Measurements from ENCODE around the gene ITGA11.

Gene ITGA11

GRCh38 chr15:68378595-68378994 is 53.4 kb downstream of the ITGA11 start:
- Mint-ChIP-seq H3K4me1 (ENCODE audit: low read depth) (peaks cover 11% of the 10 kb centered on the region), H3K4me3 (no peak overlapping the region), H3K27ac (no peak overlapping the region), H3K36me3 (ENCODE audit: low read depth) (no peaks in the 10 kb centered on the region), H3K9me3 (peaks cover 5% of the 10 kb centered on the region), H3K27me3 (ENCODE audit: low read depth) (peaks cover 2% of the 10 kb centered on the region)

GRCh38 chr15:68377766-68378165 is 54.2 kb downstream of the ITGA11 start:
- no peak overlapping the region for H3K4me3 Mint-ChIP-seq
- H3K27ac Mint-ChIP-seq = no peak overlapping the region
- H3K4me1 Mint-ChIP-seq (ENCODE audit: low read depth) = peaks cover 11% of the 10 kb centered on the region

GRCh38 chr15:68376447-68377060 is 55.4 kb downstream of the ITGA11 start:
- Mint-ChIP-seq H3K9me3 (no peaks in the 10 kb centered on the region), H3K27me3 (ENCODE audit: low read depth) (no peaks in the 10 kb centered on the region), H3K36me3 (ENCODE audit: low read depth) (no peaks in the 10 kb centered on the region), H3K4me1 (ENCODE audit: low read depth) (peaks cover 11% of the 10 kb centered on the region), H3K27ac (no peak overlapping the region), H3K4me3 (no peak overlapping the region)

More at GRCh38 chr15:68377766-68378165, 54.2 kb downstream of the ITGA11 start:
- peaks cover 3% of the 10 kb centered on the region for H3K9me3 Mint-ChIP-seq
- H3K27me3 Mint-ChIP-seq (ENCODE audit: low read depth) = no peaks in the 10 kb centered on the region
- no peaks in the 10 kb centered on the region for H3K36me3 Mint-ChIP-seq (ENCODE audit: low read depth)

- H3K27me3 Mint-ChIP-seq (ENCODE audit: low read depth) = no peaks in the 10 kb centered on the region
- no peak overlapping the region for H3K27ac Mint-ChIP-seq
- no peak overlapping the region for H3K4me3 Mint-ChIP-seq
Observed at GRCh38 chr15:68375716-68376220, 56.2 kb downstream of the ITGA11 start.

GRCh38 chr15:68375191-68375631 is 56.8 kb downstream of the ITGA11 start:
- Mint-ChIP-seq H3K27me3 (ENCODE audit: low read depth) (no peaks in the 10 kb centered on the region), H3K4me1 (ENCODE audit: low read depth) (peaks cover 11% of the 10 kb centered on the region), H3K27ac (no peak overlapping the region), H3K9me3 (no peaks in the 10 kb centered on the region), H3K36me3 (ENCODE audit: low read depth) (no peaks in the 10 kb centered on the region), H3K4me3 (no peak overlapping the region)

More at GRCh38 chr15:68375716-68376220, 56.2 kb downstream of the ITGA11 start:
- Mint-ChIP-seq H3K4me1 (ENCODE audit: low read depth) (peaks cover 11% of the 10 kb centered on the region), H3K9me3 (no peaks in the 10 kb centered on the region), H3K36me3 (ENCODE audit: low read depth) (no peaks in the 10 kb centered on the region)

- Mint-ChIP-seq H3K36me3 (ENCODE audit: low read depth) (no peaks in the 10 kb centered on the region), H3K4me3 (no peak overlapping the region), H3K9me3 (no peaks in the 10 kb centered on the region)
Observed at GRCh38 chr15:68374168-68374745, 57.7 kb downstream of the ITGA11 start.

GRCh38 chr15:68373028-68373427 is 58.9 kb downstream of the ITGA11 start:
- H3K4me3 Mint-ChIP-seq = no peak overlapping the region
- H3K36me3 Mint-ChIP-seq (ENCODE audit: low read depth) = no peaks in the 10 kb centered on the region
- H3K9me3 Mint-ChIP-seq = no peaks in the 10 kb centered on the region
- H3K4me1 Mint-ChIP-seq (ENCODE audit: low read depth) = peaks cover 3% of the 10 kb centered on the region
- no peak overlapping the region for H3K27ac Mint-ChIP-seq
- H3K27me3 Mint-ChIP-seq (ENCODE audit: low read depth) = peaks cover 4% of the 10 kb centered on the region

More at GRCh38 chr15:68374168-68374745, 57.7 kb downstream of the ITGA11 start:
- peaks cover 4% of the 10 kb centered on the region for H3K27me3 Mint-ChIP-seq (ENCODE audit: low read depth)
- peaks cover 3% of the 10 kb centered on the region for H3K4me1 Mint-ChIP-seq (ENCODE audit: low read depth)
- no peak overlapping the region for H3K27ac Mint-ChIP-seq

- Mint-ChIP-seq H3K27ac (no peak overlapping the region), H3K9me3 (no peaks in the 10 kb centered on the region), H3K4me3 (no peak overlapping the region)
Observed at GRCh38 chr15:68372291-68372811, 59.6 kb downstream of the ITGA11 start.

GRCh38 chr15:68371851-68372250 is 60.1 kb downstream of the ITGA11 start:
- Mint-ChIP-seq H3K27ac (no peak overlapping the region), H3K4me1 (ENCODE audit: low read depth) (peaks cover 7% of the 10 kb centered on the region), H3K27me3 (ENCODE audit: low read depth) (peaks cover 10% of the 10 kb centered on the region), H3K36me3 (ENCODE audit: low read depth) (no peaks in the 10 kb centered on the region), H3K9me3 (no peaks in the 10 kb centered on the region), H3K4me3 (no peak overlapping the region)

More at GRCh38 chr15:68372291-68372811, 59.6 kb downstream of the ITGA11 start:
- no peaks in the 10 kb centered on the region for H3K36me3 Mint-ChIP-seq (ENCODE audit: low read depth)
- H3K4me1 Mint-ChIP-seq (ENCODE audit: low read depth) = peaks cover 3% of the 10 kb centered on the region
- peaks cover 6% of the 10 kb centered on the region for H3K27me3 Mint-ChIP-seq (ENCODE audit: low read depth)

- peaks cover 10% of the 10 kb centered on the region for H3K27me3 Mint-ChIP-seq (ENCODE audit: low read depth)
- H3K9me3 Mint-ChIP-seq = no peaks in the 10 kb centered on the region
- no peak overlapping the region for H3K27ac Mint-ChIP-seq
- no peak overlapping the region for H3K4me3 Mint-ChIP-seq
- H3K4me1 Mint-ChIP-seq (ENCODE audit: low read depth) = peaks cover 7% of the 10 kb centered on the region
- H3K36me3 Mint-ChIP-seq (ENCODE audit: low read depth) = no peaks in the 10 kb centered on the region
Observed at GRCh38 chr15:68371160-68371559, 60.8 kb downstream of the ITGA11 start.

GRCh38 chr15:68370768-68371151 is 61.2 kb downstream of the ITGA11 start:
- no peak overlapping the region for H3K27ac Mint-ChIP-seq
- H3K4me1 Mint-ChIP-seq (ENCODE audit: low read depth) = peaks cover 8% of the 10 kb centered on the region
- no peaks in the 10 kb centered on the region for H3K36me3 Mint-ChIP-seq (ENCODE audit: low read depth)
- no peaks in the 10 kb centered on the region for H3K9me3 Mint-ChIP-seq
- peaks cover 10% of the 10 kb centered on the region for H3K27me3 Mint-ChIP-seq (ENCODE audit: low read depth)
- no peak overlapping the region for H3K4me3 Mint-ChIP-seq

GRCh38 chr15:68369931-68370767 is 61.8 kb downstream of the ITGA11 start:
- Mint-ChIP-seq H3K36me3 (ENCODE audit: low read depth) (no peaks in the 10 kb centered on the region), H3K27me3 (ENCODE audit: low read depth) (peaks cover 10% of the 10 kb centered on the region), H3K27ac (no peak overlapping the region), H3K4me3 (no peak overlapping the region), H3K9me3 (no peaks in the 10 kb centered on the region), H3K4me1 (ENCODE audit: low read depth) (peaks cover 12% of the 10 kb centered on the region)

- Mint-ChIP-seq H3K4me1 (ENCODE audit: low read depth) (peaks cover 16% of the 10 kb centered on the region), H3K27me3 (ENCODE audit: low read depth) (peaks cover 10% of the 10 kb centered on the region), H3K27ac (no peak overlapping the region), H3K36me3 (ENCODE audit: low read depth) (no peaks in the 10 kb centered on the region), H3K9me3 (no peaks in the 10 kb centered on the region), H3K4me3 (no peak overlapping the region)
Observed at GRCh38 chr15:68368731-68369435, 63.1 kb downstream of the ITGA11 start.

GRCh38 chr15:68367992-68368391 is 64.0 kb downstream of the ITGA11 start:
- Mint-ChIP-seq H3K4me3 (no peak overlapping the region), H3K9me3 (no peaks in the 10 kb centered on the region), H3K4me1 (ENCODE audit: low read depth) (peaks cover 16% of the 10 kb centered on the region), H3K36me3 (ENCODE audit: low read depth) (no peaks in the 10 kb centered on the region), H3K27me3 (ENCODE audit: low read depth) (peaks cover 10% of the 10 kb centered on the region), H3K27ac (no peak overlapping the region)
